Ovary (tissue), 9 donors: ENCODE measurements around the gene MOSPD2. TPM values are rescaled to one million over a fixed set of nuclear protein-coding genes. Genes with fewer than 3 reads are reported as not detected.

Experiments
- DNase-seq, 5 donors: peaks; one replicate each; pipeline ENCODE4 v3.0.0-alpha.2; 2019 to 2020
- H3K27ac ChIP-seq, 2 donors: fragments of 200-600 bp; one replicate each; pipeline versions ENCODE4 v1.5.1 to v1.8.0; 2019 to 2022
- H3K27me3 ChIP-seq: fragments of 200-600 bp; one replicate; pipeline ENCODE4 v1.8.0; 2022
- H3K36me3 ChIP-seq: fragments of 200-600 bp; sonication (generic); one replicate; pipeline ENCODE4 v1.5.1; 2019
- H3K4me1 ChIP-seq: one replicate; pipeline ENCODE4 v1.8.1; 2013; ENCODE audit warnings: mild to moderate bottlenecking, moderate library complexity; ENCODE audit not compliant: insufficient read depth
- H3K4me3 ChIP-seq: fragments of 200-600 bp; sonication (generic); one replicate; pipeline ENCODE4 v1.5.1; 2017
- H3K9me3 ChIP-seq, 2 donors: fragments of 200-600 bp in 1 of 2; sonication (generic) in 1 of 2; one replicate each; pipeline versions ENCODE4 v1.5.1 to v1.8.1; 2013 to 2019; ENCODE audit warnings: mild to moderate bottlenecking in 1 of 2, moderate library complexity in 1 of 2
- EP300 ChIP-seq: sonication (generic); formaldehyde crosslinking; IDR thresholded peaks from one replicate; pipeline ENCODE4 v1.6.1; 2017; ENCODE audit warnings: antibody characterized with exemption
- POLR2A ChIP-seq: fragments of 450-650 bp; IDR thresholded peaks from one replicate; pipeline ENCODE4 v1.6.1; 2017; ENCODE audit warnings: antibody characterized with exemption, mild to moderate bottlenecking, moderate library complexity
- WGBS, 3 donors: extraction: QIAGEN DNeasy Blood & Tissue Kit in 1 of 3; methylation state at CpG; one replicate each; pipeline versions ENCODE4 v1.1.5 to v1.1.7; 2013 to 2017; 5-methylcytosine and 5-hydroxymethylcytosine counted together
- intact Hi-C, 4 donors: fragments of 100-400 bp; cut with DNase I; formaldehyde crosslinking; loops; one replicate each; pipeline versions ENCODE4 v1.11.0 to v1.15.1; 2022 to 2023
- polyA plus RNA-seq, 2 donors: library from polyadenylated mRNA; stranded (reverse); fragments of 200-250 nt in 1 of 2; fragments of 350-450 nt in 1 of 2; fragmentation: Illumina TruSeq in 1 of 2; extraction: RNeasy Lipid Tissue Mini Kit (QIAGEN cat#74804) in 1 of 2; gene quantifications; one replicate each; pipeline ENCODE4 v1.2.3, GENCODE V29; 2013 to 2014
- total RNA-seq, 7 donors: library from RNA; depleted of rRNA in 2 of 7; stranded (reverse); fragments of >200 nt in 2 of 7; fragmentation: NEBNext Ultra II Directional in 3 of 7; extraction: Animal tissue kit (Norgen Biotek cat#: 25700) in 3 of 7; gene quantifications; one replicate each; pipeline versions ENCODE4 v1.1.0 to v1.2.4, GENCODE V29; 2016 to 2023
- TF ChIP-seq, protein P1 (sequence below), 3 donors: fragments of 450-650 bp in 2 of 3; fragments of 200-600 bp in 1 of 3; IDR thresholded peaks; one replicate each; pipeline versions ENCODE4 v1.5.1 to v1.8.0; 2016 to 2022; ENCODE audit warnings: antibody characterized with exemption in 3 of 3, mild to moderate bottlenecking in 1 of 3
- donor health status: DM: no; HTN: no; CAD: no; lungs with moderate emphysema.
- donor health status: DM: no; HTN: no; CAD: no.
- donor health status: Bipolar disorder and iron deficiency.
- donor health status: DM: yes; HTN: yes; CAD: no.
- donor health status: DM: no; HTN: no; CAD: no.
- donor health status: DM: yes; HTN: yes; CAD: no.

MOSPD2 gene
- total and polyA plus RNA-seq, 9 donors, result 6.0 to 18.7 (median 11.2) TPM

- no peak for DNase-seq
- intact Hi-C loops, result no loop called here
- Histone ChIP-seq H3K4me3 (no peak overlapping the region), H3K27me3 (no peaks in the 10 kb centered on the region), H3K9me3 (no peaks in the 10 kb centered on the region), H3K4me1 (no peaks in the 10 kb centered on the region), H3K36me3 (no peaks in the 10 kb centered on the region), H3K27ac (no peak overlapping the region)
- 65 to 72% (median 69%) methylated on average over 6 of the region's 6 CpGs for WGBS, 3 donors
- TF ChIP-seq, protein P1, sequence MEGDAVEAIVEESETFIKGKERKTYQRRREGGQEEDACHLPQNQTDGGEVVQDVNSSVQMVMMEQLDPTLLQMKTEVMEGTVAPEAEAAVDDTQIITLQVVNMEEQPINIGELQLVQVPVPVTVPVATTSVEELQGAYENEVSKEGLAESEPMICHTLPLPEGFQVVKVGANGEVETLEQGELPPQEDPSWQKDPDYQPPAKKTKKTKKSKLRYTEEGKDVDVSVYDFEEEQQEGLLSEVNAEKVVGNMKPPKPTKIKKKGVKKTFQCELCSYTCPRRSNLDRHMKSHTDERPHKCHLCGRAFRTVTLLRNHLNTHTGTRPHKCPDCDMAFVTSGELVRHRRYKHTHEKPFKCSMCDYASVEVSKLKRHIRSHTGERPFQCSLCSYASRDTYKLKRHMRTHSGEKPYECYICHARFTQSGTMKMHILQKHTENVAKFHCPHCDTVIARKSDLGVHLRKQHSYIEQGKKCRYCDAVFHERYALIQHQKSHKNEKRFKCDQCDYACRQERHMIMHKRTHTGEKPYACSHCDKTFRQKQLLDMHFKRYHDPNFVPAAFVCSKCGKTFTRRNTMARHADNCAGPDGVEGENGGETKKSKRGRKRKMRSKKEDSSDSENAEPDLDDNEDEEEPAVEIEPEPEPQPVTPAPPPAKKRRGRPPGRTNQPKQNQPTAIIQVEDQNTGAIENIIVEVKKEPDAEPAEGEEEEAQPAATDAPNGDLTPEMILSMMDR (IDR thresholded peaks at IDR 0.05), result no peak
- TF ChIP-seq POLR2A, result no peak
- TF ChIP-seq EP300, result no peak
Observed at GRCh38 chrX:14922437-14922836, 49.2 kb downstream of the MOSPD2 start.

DNA sequence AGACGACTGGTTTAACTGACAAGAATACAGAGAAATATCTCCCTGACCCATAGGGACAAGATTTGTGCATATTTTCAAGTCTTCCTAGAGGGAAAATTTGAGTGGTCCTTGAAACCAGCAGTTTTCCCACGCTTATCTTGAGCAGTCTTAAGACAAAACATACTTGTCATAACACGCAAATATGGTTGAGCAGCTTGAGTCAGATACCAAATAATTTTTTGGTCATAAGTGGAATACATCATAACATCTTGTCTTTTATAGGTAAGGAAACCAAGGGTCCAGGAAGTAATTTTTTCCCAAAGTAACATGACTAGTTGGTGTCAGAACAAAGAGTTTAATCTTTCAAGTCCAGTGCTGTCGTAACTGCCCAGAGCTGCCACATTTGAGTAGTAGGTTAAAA lies 50.5 kb downstream of the MOSPD2 start:
- no peaks in the 10 kb centered on the region for H3K4me1 ChIP-seq
- H3K4me3 ChIP-seq, result no peak overlapping the region
- 49 to 64% (median 53%) methylated on average over 4 of the region's 4 CpGs for WGBS, 3 donors
- H3K36me3 ChIP-seq, result no peaks in the 10 kb centered on the region
- no peaks in the 10 kb centered on the region for H3K9me3 ChIP-seq
- TF ChIP-seq EP300 (no peak), POLR2A (no peak)
- TF ChIP-seq, protein P1 (IDR thresholded peaks at IDR 0.05), result no peak
- intact Hi-C loops, result no loop called here
- no peak for DNase-seq
- H3K27ac ChIP-seq, result no peak overlapping the region
- no peaks in the 10 kb centered on the region for H3K27me3 ChIP-seq

DNA sequence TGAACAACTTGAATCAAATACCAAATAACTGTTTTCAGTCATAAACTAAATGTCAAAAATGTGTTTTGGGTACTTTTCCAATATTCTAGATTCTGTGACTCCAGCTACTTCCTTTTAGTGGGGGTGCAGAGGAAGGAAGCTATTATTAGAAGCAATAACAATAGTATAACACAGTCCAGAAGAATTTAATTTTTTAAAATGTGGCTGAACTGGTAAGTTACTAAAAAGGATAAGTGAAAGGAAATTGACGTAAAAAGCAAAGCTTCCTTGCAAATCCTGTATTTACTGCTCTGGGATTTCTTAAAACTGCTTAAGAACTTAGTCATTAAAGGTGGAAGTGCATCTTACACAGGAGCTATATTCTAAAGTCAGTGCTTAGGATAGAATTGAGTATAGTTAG lies 53.2 kb downstream of the MOSPD2 start:
- H3K27ac ChIP-seq, result no peak overlapping the region
- no peak for DNase-seq
- H3K4me3 ChIP-seq, result no peak overlapping the region
- TF ChIP-seq EP300 (no peak), POLR2A (no peak)
- TF ChIP-seq, protein P1 (IDR thresholded peaks at IDR 0.05), result no peak
- no peaks in the 10 kb centered on the region for H3K36me3 ChIP-seq
- intact Hi-C loops, result no loop called here
- H3K4me1 ChIP-seq, result no peaks in the 10 kb centered on the region
- H3K9me3 ChIP-seq, result no peaks in the 10 kb centered on the region
- H3K27me3 ChIP-seq, result no peaks in the 10 kb centered on the region
- 41 to 58% (median 53%) methylated on average over 1 of the region's 1 CpG for WGBS, 3 donors

DNA sequence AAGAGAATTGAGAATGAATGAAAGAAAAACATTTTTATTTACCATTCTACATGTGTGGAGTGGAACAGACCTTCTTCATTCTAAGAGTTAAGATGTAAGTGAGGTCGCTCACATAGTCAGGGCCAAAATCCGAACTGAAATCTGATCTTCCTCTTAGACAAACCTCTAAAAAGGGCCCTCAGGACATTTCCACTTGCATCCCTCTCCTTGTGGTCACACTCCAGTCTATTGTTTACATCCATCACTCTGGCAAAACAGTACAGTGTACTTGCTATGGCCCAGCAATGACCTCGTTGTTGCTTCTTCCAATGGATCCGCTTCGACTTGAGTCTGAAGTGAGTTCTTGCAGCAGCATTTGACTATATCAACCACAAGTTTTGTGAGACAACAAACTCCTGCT lies 54.2 kb downstream of the MOSPD2 start:
- no peaks in the 10 kb centered on the region for H3K4me1 ChIP-seq
- intact Hi-C loops, result no loop called here
- no peaks in the 10 kb centered on the region for H3K36me3 ChIP-seq
- H3K4me3 ChIP-seq, result no peak overlapping the region
- no peak for DNase-seq
- no peak overlapping the region for H3K27ac ChIP-seq
- TF ChIP-seq EP300, result no peak
- TF ChIP-seq, protein P1 (IDR thresholded peaks at IDR 0.05), result no peak
- TF ChIP-seq POLR2A, result no peak
- 57 to 71% (median 61%) methylated on average over 5 of the region's 5 CpGs for WGBS, 3 donors
- H3K9me3 ChIP-seq, result no peaks in the 10 kb centered on the region
- no peaks in the 10 kb centered on the region for H3K27me3 ChIP-seq

DNA sequence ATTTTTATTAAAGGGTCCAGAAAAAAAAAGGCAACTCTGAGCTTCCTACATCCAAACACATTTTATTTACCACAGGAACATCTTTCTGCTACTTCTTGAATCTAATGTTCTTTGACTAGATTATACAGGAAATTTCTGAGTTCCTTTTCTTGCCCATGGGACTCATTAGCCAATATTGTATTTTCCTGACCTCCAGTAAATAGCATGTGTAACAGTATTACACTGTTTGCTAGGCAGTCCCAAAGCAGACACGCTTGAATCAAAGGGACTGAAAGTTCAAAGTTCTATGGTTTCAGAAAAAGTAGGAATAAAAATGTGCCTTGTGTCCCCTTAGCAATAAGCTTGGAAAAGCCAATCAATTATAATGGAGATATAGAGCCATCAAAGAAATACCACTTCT lies 57.4 kb downstream of the MOSPD2 start:
- Histone ChIP-seq H3K27ac (no peak overlapping the region), H3K4me3 (no peak overlapping the region), H3K4me1 (no peaks in the 10 kb centered on the region), H3K36me3 (no peaks in the 10 kb centered on the region), H3K9me3 (no peaks in the 10 kb centered on the region), H3K27me3 (no peaks in the 10 kb centered on the region)
- no peak for DNase-seq
- no peak for TF ChIP-seq EP300
- TF ChIP-seq, protein P1 (IDR thresholded peaks at IDR 0.05), result no peak
- no peak for TF ChIP-seq POLR2A
- WGBS, 3 donors, result 51 to 72% (median 54%) methylated on average over 1 of the region's 1 CpG
- intact Hi-C loops, result no loop called here
